ENCODE data around the gene AKR1E2.

AKR1E2 gene

DNA sequence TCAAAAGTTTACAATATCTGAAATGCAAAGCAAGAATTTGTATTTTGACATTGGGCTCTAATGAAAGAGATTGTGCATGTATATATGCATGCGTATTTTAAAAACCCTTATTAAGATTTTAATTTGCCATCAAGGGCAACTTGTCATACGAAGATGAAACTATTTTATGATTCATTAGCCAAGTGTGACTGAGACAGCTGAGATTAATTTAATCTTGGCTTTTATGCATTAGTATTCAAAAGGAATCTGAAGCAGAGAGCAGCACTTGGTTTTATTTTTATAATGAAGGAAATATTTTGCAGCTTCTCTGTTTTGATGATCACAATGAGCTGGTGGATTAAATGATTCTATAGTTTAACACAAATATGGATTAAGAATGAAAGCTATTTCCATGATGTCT lies 45.9 kb upstream of the AKR1E2 start:
- Histone ChIP-seq H3K9ac (ENCODE audit: low read length) (no peak overlapping the region), H3K9me3 (ENCODE audit: low read length) (no peaks in the 10 kb centered on the region), H3K27me3 (ENCODE audit: insufficient read depth, low read length) (no peaks in the 10 kb centered on the region), H3F3A (ENCODE audit: insufficient read depth, low read length) (no peaks in the 10 kb centered on the region), H3K9me2 (ENCODE audit: low read depth, low read length) (no peaks in the 10 kb centered on the region), H4K20me1 (ENCODE audit: insufficient read depth, low read length) (no peaks in the 10 kb centered on the region), H2AFZ (ENCODE audit: low read length) (no peak overlapping the region), H3K36me3 (ENCODE audit: insufficient read depth, low read length) (no peaks in the 10 kb centered on the region), H3K4me3 (ENCODE audit: low read depth, low read length, poor library complexity, severe bottlenecking) (no peak overlapping the region), H3K27ac (ENCODE audit: low read depth, low read length, poor library complexity, severe bottlenecking) (no peak overlapping the region), H3K4me2 (ENCODE audit: low read length) (no peak overlapping the region), H3K4me1 (ENCODE audit: insufficient read depth, low read length, severe bottlenecking) (no peaks in the 10 kb centered on the region), H3K79me2 (ENCODE audit: insufficient read depth, low read length) (no peaks in the 10 kb centered on the region)
- TF ChIP-seq EZH2 (IDR thresholded peaks at IDR 0.05; ENCODE audit: borderline replicate concordance, low read length): no peak
- TF ChIP-seq, protein P1, sequence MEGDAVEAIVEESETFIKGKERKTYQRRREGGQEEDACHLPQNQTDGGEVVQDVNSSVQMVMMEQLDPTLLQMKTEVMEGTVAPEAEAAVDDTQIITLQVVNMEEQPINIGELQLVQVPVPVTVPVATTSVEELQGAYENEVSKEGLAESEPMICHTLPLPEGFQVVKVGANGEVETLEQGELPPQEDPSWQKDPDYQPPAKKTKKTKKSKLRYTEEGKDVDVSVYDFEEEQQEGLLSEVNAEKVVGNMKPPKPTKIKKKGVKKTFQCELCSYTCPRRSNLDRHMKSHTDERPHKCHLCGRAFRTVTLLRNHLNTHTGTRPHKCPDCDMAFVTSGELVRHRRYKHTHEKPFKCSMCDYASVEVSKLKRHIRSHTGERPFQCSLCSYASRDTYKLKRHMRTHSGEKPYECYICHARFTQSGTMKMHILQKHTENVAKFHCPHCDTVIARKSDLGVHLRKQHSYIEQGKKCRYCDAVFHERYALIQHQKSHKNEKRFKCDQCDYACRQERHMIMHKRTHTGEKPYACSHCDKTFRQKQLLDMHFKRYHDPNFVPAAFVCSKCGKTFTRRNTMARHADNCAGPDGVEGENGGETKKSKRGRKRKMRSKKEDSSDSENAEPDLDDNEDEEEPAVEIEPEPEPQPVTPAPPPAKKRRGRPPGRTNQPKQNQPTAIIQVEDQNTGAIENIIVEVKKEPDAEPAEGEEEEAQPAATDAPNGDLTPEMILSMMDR (IDR thresholded peaks at IDR 0.05; ENCODE audit: low read length): no peak

DNA sequence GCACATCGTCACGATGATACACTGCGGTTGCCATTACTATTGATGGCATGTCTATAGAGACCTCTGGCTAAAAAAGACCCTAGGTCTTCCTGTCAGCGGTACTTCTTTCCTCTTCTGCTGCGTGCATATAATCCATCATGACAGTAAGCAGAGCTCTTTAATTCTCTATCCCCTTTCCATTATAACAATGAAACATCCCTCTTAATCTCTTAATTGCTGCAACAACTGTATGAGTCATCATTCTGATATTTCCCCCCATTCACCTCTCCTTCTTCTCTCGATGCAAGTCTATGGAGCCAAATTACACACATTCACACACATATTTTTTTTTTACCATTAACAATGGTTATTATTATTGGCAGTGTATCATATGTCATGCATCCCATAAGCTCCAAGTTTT lies 45.2 kb upstream of the AKR1E2 start:
- H3K4me3 ChIP-seq (ENCODE audit: low read depth, low read length, poor library complexity, severe bottlenecking): no peak overlapping the region
- H3K79me2 ChIP-seq (ENCODE audit: insufficient read depth, low read length): no peaks in the 10 kb centered on the region
- H3K27me3 ChIP-seq (ENCODE audit: insufficient read depth, low read length): no peaks in the 10 kb centered on the region
- no peaks in the 10 kb centered on the region for H3F3A ChIP-seq (ENCODE audit: insufficient read depth, low read length)
- no peaks in the 10 kb centered on the region for H3K9me3 ChIP-seq (ENCODE audit: low read length)
- H3K4me2 ChIP-seq (ENCODE audit: low read length): no peak overlapping the region
- no peak overlapping the region for H3K9ac ChIP-seq (ENCODE audit: low read length)
- TF ChIP-seq, protein P1 (IDR thresholded peaks at IDR 0.05; ENCODE audit: low read length): no peak
- TF ChIP-seq EZH2 (IDR thresholded peaks at IDR 0.05; ENCODE audit: borderline replicate concordance, low read length): no peak
- H3K27ac ChIP-seq (ENCODE audit: low read depth, low read length, poor library complexity, severe bottlenecking): no peak overlapping the region
- no peak overlapping the region for H2AFZ ChIP-seq (ENCODE audit: low read length)
- no peaks in the 10 kb centered on the region for H3K36me3 ChIP-seq (ENCODE audit: insufficient read depth, low read length)
- H3K9me2 ChIP-seq (ENCODE audit: low read depth, low read length): no peaks in the 10 kb centered on the region
- H3K4me1 ChIP-seq (ENCODE audit: insufficient read depth, low read length, severe bottlenecking): no peaks in the 10 kb centered on the region
- no peaks in the 10 kb centered on the region for H4K20me1 ChIP-seq (ENCODE audit: insufficient read depth, low read length)

DNA sequence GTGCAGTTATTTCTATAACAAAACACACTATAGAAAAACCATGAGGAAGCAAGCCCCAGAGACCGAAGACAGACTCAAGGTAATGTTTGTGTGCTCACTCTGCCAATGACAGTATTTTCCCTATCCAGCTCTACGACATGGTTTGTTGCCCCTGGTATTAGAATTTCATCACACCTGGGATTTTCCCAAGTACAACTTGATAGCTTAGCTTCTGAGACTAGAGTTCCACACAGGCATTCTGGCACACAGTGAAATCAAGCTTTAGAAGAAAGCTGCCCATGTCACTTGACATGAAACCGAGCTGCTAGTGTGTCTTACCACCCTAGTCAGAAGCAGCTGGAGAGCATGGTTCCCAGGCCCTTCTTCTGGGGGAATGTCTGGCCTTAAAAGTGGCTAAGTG lies 44.1 kb upstream of the AKR1E2 start:
- Histone ChIP-seq H3K9me2 (ENCODE audit: low read depth, low read length) (no peaks in the 10 kb centered on the region), H3K4me2 (ENCODE audit: low read length) (no peak overlapping the region), H4K20me1 (ENCODE audit: insufficient read depth, low read length) (no peaks in the 10 kb centered on the region), H3K9me3 (ENCODE audit: low read length) (no peaks in the 10 kb centered on the region), H3K4me3 (ENCODE audit: low read depth, low read length, poor library complexity, severe bottlenecking) (no peak overlapping the region), H3K27me3 (ENCODE audit: insufficient read depth, low read length) (no peaks in the 10 kb centered on the region), H3K27ac (ENCODE audit: low read depth, low read length, poor library complexity, severe bottlenecking) (no peak overlapping the region), H2AFZ (ENCODE audit: low read length) (no peak overlapping the region), H3K4me1 (ENCODE audit: insufficient read depth, low read length, severe bottlenecking) (no peaks in the 10 kb centered on the region), H3K9ac (ENCODE audit: low read length) (no peak overlapping the region), H3K79me2 (ENCODE audit: insufficient read depth, low read length) (no peaks in the 10 kb centered on the region), H3F3A (ENCODE audit: insufficient read depth, low read length) (no peaks in the 10 kb centered on the region), H3K36me3 (ENCODE audit: insufficient read depth, low read length) (no peaks in the 10 kb centered on the region)
- no peak for TF ChIP-seq EZH2 (IDR thresholded peaks at IDR 0.05; ENCODE audit: borderline replicate concordance, low read length)
- TF ChIP-seq, protein P1 (IDR thresholded peaks at IDR 0.05; ENCODE audit: low read length): no peak

Data from OCI-LY1 (cell line).